Upper lobe of left lung (tissue), 4 donors: ENCODE measurements around the gene GRK1.

ENCODE experiments used
- POLR2A ChIP-seq, 4 donors: fragments of 450-650 bp; IDR thresholded peaks; one replicate each; pipeline ENCODE4 v1.5.1; 2016 to 2017; ENCODE audit warnings: antibody characterized with exemption in 4 of 4, mild to moderate bottlenecking in 2 of 4
- POLR2AphosphoS5 ChIP-seq, 2 donors: sonication (generic); formaldehyde crosslinking; IDR thresholded peaks; one replicate each; pipeline ENCODE4 v1.5.1; 2017; ENCODE audit warnings: antibody characterized with exemption in 2 of 2
- TF ChIP-seq, protein P1 (sequence below), 6 experiments: fragments of 450-650 bp in 4 of 6; fragments of 200-600 bp in 2 of 6; sonication (generic) in 2 of 6; IDR thresholded peaks; one replicate each; pipeline ENCODE4 v1.5.1; 2016 to 2019; ENCODE audit warnings: antibody characterized with exemption in 6 of 6

DNA sequence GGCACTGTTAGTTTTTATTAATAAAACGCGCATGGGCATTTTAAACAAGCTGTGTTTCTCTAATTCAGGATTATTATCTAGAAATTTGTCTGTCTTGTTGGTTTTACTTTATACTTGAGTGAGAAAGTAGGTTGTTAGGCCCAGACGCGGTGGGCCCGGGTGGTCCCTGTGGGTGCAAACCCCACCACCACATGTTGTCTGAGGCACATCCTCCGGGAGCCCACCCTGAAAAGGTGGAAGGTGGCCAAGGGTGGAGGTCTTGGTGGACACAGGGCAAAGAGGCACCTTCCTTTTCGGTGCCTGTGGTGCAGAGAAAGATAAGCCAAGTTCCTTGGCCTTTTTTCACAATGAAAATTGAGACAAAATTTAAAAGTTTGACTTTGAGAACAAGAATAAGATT lies 25.6 kb upstream of the GRK1 start:
- TF ChIP-seq, protein P1, sequence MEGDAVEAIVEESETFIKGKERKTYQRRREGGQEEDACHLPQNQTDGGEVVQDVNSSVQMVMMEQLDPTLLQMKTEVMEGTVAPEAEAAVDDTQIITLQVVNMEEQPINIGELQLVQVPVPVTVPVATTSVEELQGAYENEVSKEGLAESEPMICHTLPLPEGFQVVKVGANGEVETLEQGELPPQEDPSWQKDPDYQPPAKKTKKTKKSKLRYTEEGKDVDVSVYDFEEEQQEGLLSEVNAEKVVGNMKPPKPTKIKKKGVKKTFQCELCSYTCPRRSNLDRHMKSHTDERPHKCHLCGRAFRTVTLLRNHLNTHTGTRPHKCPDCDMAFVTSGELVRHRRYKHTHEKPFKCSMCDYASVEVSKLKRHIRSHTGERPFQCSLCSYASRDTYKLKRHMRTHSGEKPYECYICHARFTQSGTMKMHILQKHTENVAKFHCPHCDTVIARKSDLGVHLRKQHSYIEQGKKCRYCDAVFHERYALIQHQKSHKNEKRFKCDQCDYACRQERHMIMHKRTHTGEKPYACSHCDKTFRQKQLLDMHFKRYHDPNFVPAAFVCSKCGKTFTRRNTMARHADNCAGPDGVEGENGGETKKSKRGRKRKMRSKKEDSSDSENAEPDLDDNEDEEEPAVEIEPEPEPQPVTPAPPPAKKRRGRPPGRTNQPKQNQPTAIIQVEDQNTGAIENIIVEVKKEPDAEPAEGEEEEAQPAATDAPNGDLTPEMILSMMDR (IDR thresholded peaks at IDR 0.05), result no peak
- no peak for TF ChIP-seq POLR2A (IDR thresholded peaks at IDR 0.05)
- no peak for TF ChIP-seq POLR2AphosphoS5 (IDR thresholded peaks at IDR 0.05)
